Stomach smooth muscle (tissue), 2 donors: ENCODE data around the gene MLH1.
A peak's percentile ranks its signal among the peaks of the same experiment; 100 is the strongest.
"Not testable (repeated sequence)": the region's sequence is repeated elsewhere in the genome, so short reads cannot be mapped to it uniquely, and the experiment has no call there.

Experiments
- H3K27ac ChIP-seq: one replicate; pipeline ENCODE4 v1.7.0; 2013; ENCODE audit warnings: mild to moderate bottlenecking, low read length, inconsistent platforms
- H3K27me3 ChIP-seq, 2 donors: one replicate each; pipeline ENCODE4 v1.7.0; 2013; ENCODE audit warnings: low read length in 2 of 2; ENCODE audit not compliant: insufficient read depth in 2 of 2, control insufficient read depth in 1 of 2
- H3K36me3 ChIP-seq, 2 donors: one replicate each; pipeline ENCODE4 v1.7.0; 2013; ENCODE audit warnings: low read length in 2 of 2; ENCODE audit not compliant: control insufficient read depth in 2 of 2, insufficient read depth in 2 of 2
- H3K4me1 ChIP-seq: one replicate; pipeline ENCODE4 v1.7.0; 2013; ENCODE audit warnings: low read length; ENCODE audit not compliant: control insufficient read depth, insufficient read depth
- H3K4me3 ChIP-seq, 2 donors: one replicate each; pipeline ENCODE4 v1.7.0; 2013; ENCODE audit warnings: low read length in 2 of 2
- H3K9ac ChIP-seq, 2 donors: one replicate each; pipeline ENCODE4 v1.7.0; 2013; ENCODE audit warnings: low read length in 2 of 2, mild to moderate bottlenecking in 1 of 2
- H3K9me3 ChIP-seq, 2 donors: one replicate each; pipeline ENCODE4 v1.7.0; 2013; ENCODE audit warnings: low read length in 2 of 2; ENCODE audit not compliant: control insufficient read depth in 2 of 2
- donor health status: healthy.
- donor health status: Pancreatic carcinoma.

Gene MLH1

DNA sequence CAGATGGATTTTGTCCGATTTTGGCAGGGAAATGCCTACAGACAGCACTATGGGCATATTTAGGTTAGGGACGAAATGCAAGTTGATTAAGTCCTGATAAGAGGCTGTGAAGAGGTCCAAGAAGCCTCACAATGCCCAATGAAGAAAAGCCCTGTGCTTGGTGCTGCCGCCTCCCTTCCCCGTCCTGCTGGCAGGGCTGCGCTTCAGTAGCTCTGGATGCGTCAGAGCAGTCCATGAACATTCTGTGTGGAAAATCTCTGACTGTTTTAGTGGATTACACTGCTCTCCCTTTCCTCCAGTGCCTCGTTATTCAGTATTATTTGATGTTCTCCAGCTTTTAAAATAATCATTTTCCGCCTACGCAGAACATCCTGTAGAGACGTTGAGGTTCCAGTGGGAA lies 39.6 kb downstream of the MLH1 start:
- H3K27me3 ChIP-seq, result no peaks in the 10 kb centered on the region
- H3K36me3 ChIP-seq, result peaks cover 5 to 30% of the 10 kb centered on the region in 2 donors
- no peak overlapping the region for H3K9ac ChIP-seq
- H3K4me3 ChIP-seq, result no peak overlapping the region
- no peaks in the 10 kb centered on the region for H3K9me3 ChIP-seq
- H3K4me1 ChIP-seq, result peaks cover 25% of the 10 kb centered on the region
- H3K27ac ChIP-seq, result peak overlapping the region; percentile 11

DNA sequence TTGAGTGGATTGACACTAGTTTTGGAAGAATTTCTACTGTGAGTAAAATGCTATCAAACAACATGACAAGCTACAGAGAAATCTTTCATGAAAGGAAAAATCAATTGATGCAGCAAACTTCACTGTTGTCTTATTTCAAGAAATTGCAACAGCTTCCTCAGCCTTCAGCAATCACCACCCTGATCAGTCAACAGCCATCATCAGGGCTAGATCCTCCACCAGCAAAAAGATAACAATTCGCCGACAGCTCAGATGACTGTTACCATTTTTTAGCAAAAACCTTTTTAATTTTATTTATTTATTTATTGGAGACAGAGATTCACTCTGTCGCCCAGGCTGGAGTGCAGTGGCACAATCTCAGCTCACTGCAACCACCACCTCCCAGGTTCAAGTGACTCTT lies 44.0 kb downstream of the MLH1 start:
- Histone ChIP-seq H3K27ac (no peak overlapping the region), H3K27me3 (no peaks in the 10 kb centered on the region), H3K9me3 (no peaks in the 10 kb centered on the region), H3K36me3 (peaks cover 12 to 24% of the 10 kb centered on the region in 2 donors), H3K9ac (no peak overlapping the region), H3K4me3 (no peak overlapping the region), H3K4me1 (peaks cover 4% of the 10 kb centered on the region)

DNA sequence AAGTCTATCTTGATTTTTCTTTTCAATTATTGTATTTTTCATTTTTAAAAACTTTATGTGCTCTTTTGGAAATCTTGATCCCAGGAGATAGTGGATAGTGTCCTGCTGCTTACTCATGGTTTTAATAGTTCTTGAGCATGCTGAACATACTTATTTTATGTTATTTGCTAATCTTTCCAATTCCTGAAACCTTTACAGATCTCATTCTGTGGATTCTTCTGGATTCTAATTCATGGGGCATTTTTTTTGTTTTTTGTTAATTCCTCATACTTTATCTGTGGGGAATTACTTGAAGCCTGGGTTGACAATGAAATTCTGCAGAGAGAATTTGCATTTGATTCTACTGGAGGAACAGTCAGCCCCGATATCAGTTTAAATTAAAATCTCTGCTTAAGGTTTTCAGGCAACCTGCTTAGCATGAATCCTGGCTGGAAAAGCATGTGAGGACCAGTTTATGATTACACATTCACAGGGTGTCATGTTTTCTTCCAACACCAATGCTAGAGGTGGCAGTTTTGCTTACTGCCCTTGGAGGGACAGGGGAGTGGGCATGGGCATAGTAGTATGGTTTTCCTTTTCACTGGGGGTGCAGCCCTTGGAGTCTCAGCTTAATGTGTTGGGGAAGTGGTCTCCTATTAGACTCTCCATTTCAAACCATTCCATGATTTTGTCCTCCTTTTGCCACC lies 46.0 kb downstream of the MLH1 start:
- no peaks in the 10 kb centered on the region for H3K9me3 ChIP-seq
- H3K4me3 ChIP-seq, result no peak overlapping the region
- no peak overlapping the region for H3K27ac ChIP-seq
- H3K36me3 ChIP-seq, result peaks cover 12 to 15% of the 10 kb centered on the region in 2 donors
- H3K27me3 ChIP-seq, result no peaks in the 10 kb centered on the region
- H3K4me1 ChIP-seq, result no peaks in the 10 kb centered on the region
- H3K9ac ChIP-seq, result no peak overlapping the region

DNA sequence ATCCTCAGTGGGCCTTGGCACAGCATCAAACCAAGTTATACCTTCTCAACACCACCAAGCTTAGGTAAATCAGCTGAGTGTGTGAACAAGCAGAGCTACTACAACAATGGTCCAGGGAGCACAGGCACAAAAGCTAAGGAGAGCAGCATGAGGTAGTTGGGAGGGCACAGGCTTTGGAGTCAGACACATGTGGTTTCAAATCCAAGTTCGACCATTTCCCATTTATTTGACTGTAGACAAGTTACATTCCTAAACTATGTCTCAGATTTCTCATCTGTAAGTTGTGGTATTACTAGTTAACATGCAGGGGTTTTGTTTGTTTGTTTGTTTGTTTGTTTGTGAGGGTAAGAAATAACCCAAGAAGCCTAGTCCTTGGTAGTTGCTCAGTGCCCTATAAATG lies 46.9 kb downstream of the MLH1 start:
- Histone ChIP-seq H3K36me3 (peaks cover 12 to 15% of the 10 kb centered on the region in 2 donors), H3K4me1 (no peaks in the 10 kb centered on the region), H3K27ac (no peak overlapping the region), H3K9ac (no peak overlapping the region), H3K4me3 (no peak overlapping the region), H3K27me3 (no peaks in the 10 kb centered on the region), H3K9me3 (no peaks in the 10 kb centered on the region)

DNA sequence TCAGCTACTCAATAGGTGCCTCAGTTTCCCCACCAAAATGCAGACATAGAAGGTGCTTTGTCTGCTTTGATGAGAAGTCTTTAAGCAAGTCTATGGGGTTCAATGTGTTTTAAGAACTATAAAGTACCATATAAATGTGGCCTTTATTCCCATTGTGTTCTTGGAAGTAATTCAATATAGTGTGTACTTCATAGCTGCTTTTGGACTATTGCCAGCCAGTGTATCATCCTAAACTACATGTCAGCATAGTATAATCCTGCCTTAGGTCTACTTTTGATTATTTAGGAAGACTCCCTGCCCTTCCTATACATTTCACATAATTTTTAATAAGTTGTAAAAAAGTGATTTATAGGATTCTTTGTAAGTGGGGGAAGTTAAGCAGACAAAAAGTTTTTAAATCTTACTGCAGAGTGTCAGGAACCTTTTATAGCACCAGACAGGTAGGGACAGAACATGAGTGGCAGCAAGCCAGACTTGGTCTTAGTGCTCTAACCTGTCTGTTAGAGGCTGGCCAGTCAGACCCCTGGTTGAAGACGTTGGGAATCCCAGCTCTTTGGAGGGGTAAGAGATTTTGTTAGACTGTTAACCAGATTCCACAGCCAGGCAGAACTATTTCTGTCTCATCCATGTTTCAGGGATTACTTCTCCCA lies 48.4 kb downstream of the MLH1 start:
- Histone ChIP-seq H3K36me3 (peaks cover 12 to 14% of the 10 kb centered on the region in 2 donors), H3K4me3 (no peak overlapping the region), H3K4me1 (no peaks in the 10 kb centered on the region), H3K9ac (no peak overlapping the region), H3K27me3 (no peaks in the 10 kb centered on the region), H3K27ac (no peak overlapping the region), H3K9me3 (no peaks in the 10 kb centered on the region)

DNA sequence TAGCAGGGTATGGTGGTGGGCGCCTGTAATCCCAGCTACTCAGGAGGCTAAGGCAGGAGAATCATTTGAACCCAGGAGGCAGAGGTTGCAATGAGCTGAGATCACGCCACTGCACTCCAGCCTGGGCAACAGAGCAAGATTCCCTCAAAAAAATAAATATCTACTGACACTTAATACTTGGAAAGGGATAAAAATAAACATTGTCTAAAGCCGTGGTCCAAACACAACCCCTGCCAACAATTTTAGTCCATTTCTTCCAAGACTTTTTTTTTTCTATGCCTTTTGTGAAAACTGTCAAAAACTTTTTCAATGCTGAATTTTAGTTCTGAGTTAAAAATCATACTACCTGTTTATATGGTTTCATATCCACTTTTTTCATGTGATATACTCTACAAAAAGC lies 49.4 kb downstream of the MLH1 start:
- H3K9ac ChIP-seq, H3K9me3 ChIP-seq, H3K4me1 ChIP-seq, H3K27ac ChIP-seq, H3K27me3 ChIP-seq, H3K4me3 ChIP-seq: not testable (repeated sequence)
- H3K36me3 ChIP-seq, result peaks cover 20 to 24% of the 10 kb centered on the region in 2 donors

DNA sequence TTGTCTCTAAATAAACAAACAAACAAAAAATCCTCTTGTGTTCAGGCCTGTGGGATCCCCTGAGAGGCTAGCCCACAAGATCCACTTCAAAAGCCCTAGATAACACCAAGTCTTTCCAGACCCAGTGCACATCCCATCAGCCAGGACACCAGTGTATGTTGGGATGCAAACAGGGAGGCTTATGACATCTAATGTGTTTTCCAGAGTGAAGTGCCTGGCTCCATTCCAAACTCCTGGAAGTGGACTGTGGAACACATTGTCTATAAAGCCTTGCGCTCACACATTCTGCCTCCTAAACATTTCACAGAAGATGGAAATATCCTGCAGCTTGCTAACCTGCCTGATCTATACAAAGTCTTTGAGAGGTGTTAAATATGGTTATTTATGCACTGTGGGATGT lies 57.0 kb downstream of the MLH1 start:
- H3K9me3 ChIP-seq, result no peaks in the 10 kb centered on the region
- H3K27ac ChIP-seq, result no peak overlapping the region
- H3K36me3 ChIP-seq, result peaks cover 47 to 49% of the 10 kb centered on the region in 2 donors
- H3K4me1 ChIP-seq, result peaks cover 7% of the 10 kb centered on the region
- H3K4me3 ChIP-seq, result no peak overlapping the region
- no peaks in the 10 kb centered on the region for H3K27me3 ChIP-seq
- H3K9ac ChIP-seq, result no peak overlapping the region

DNA sequence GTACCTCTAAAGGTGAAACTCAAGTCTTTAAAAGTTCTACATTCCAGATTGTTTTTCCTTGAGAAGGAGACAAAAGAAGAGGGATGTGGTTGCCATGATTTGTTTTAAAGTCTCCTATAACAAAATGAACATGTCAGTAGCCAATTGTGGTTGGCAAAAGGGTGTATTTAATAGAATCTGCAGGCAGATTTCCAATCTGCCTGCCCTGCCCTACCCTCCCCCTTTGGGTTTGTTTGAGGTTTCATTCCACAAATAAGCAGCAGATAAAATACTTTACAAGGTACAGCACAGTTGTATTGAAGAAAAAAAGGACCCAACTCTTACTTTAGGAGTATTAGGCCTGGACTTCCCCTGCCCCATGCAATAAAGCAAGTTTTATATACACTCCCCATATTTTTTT lies 59.5 kb downstream of the MLH1 start:
- no peak overlapping the region for H3K9ac ChIP-seq
- no peak overlapping the region for H3K27ac ChIP-seq
- H3K4me3 ChIP-seq, result no peak overlapping the region
- H3K27me3 ChIP-seq, result no peaks in the 10 kb centered on the region
- peaks cover 7% of the 10 kb centered on the region for H3K4me1 ChIP-seq
- no peaks in the 10 kb centered on the region for H3K9me3 ChIP-seq
- H3K36me3 ChIP-seq, result peaks cover 42 to 50% of the 10 kb centered on the region in 2 donors

DNA sequence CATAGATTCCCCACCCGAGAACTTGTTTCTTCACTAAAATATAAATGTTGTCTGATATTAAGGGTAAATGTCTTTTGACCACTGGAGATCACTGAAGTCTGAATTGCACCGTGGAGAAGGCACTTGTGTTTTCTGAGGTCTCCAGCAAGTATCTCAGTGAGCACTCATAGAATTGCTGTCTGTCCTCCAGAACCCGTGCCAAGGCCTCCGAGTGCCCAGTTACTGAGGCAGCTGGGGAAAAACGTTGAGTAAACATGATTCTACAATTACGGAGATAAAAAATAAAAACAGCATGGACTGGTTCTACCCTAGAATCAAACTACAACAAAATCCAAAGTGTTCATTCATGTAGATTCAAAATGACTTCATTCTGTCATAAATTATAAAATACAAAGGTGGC lies 60.0 kb downstream of the MLH1 start:
- no peaks in the 10 kb centered on the region for H3K9me3 ChIP-seq
- H3K9ac ChIP-seq, result no peak overlapping the region
- H3K27ac ChIP-seq, result peak overlapping the region; percentile 37
- peaks cover 42 to 50% of the 10 kb centered on the region in 2 donors for H3K36me3 ChIP-seq
- no peak overlapping the region for H3K4me3 ChIP-seq
- H3K4me1 ChIP-seq, result peaks cover 7% of the 10 kb centered on the region
- no peaks in the 10 kb centered on the region for H3K27me3 ChIP-seq

DNA sequence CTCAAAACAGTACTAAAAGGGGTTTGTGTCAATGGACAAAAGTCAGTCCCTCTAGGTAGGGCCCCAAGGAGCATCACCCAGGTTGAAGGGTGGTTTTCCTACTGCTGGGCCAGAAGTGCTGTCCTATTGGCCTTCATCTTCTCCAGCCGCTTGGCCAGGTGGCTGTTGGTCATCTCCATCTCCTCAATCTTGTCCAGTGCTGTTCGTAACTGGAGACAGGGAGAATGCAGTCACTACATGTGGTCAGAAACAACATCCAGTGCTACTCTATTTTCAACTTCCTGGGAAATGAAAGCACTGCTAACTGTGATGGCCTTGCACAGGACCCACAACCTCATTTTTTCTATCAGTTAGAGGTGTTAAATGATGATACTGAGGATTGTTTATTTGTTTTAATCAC lies 60.4 kb downstream of the MLH1 start:
- H3K9me3 ChIP-seq, result no peaks in the 10 kb centered on the region
- peaks cover 7% of the 10 kb centered on the region for H3K4me1 ChIP-seq
- H3K27me3 ChIP-seq, result no peaks in the 10 kb centered on the region
- H3K27ac ChIP-seq, result peak overlapping the region; percentile 37
- H3K9ac ChIP-seq, result no peak overlapping the region
- peaks cover 42 to 49% of the 10 kb centered on the region in 2 donors for H3K36me3 ChIP-seq
- H3K4me3 ChIP-seq, result no peak overlapping the region

DNA sequence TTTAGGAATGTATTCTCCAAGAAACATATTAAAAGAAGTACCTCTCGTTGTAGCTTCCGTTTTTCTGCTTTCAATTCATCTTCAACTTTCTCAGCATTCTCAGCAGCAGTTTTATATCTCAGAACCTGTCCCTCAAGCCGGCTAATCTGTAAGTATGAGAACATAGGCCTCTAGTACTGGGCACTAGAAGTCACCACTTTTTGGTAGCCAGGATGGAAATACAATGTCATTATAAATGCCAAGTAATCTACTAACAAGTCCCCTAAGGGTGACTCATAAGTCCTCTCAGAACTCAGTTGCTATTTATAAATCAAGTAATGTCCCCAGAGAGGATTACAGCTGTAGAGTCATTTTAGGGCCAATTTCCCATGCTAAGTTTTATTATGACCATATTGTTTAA lies 61.1 kb downstream of the MLH1 start:
- no peak overlapping the region for H3K4me3 ChIP-seq
- peaks cover 7% of the 10 kb centered on the region for H3K4me1 ChIP-seq
- no peaks in the 10 kb centered on the region for H3K27me3 ChIP-seq
- no peaks in the 10 kb centered on the region for H3K9me3 ChIP-seq
- H3K27ac ChIP-seq, result peak overlapping the region; percentile 1
- H3K36me3 ChIP-seq, result peaks cover 37 to 44% of the 10 kb centered on the region in 2 donors
- no peak overlapping the region for H3K9ac ChIP-seq
